Lung microvascular endothelial cell (primary cell): ENCODE results near the gene NIFK. TPM values are rescaled to one million over a fixed set of nuclear protein-coding genes. Genes with fewer than 3 reads are reported as not detected.
"Not testable (repeated sequence)": the region's sequence is repeated elsewhere in the genome, so short reads cannot be mapped to it uniquely, and the experiment has no call there.

Experiments
- DNase-seq, 2 donors: peaks; one replicate each; pipeline versions ENCODE4 v3.0.0 to v3.0.0-alpha.2; 2010; ENCODE audit warnings: low read depth in 2 of 2
- total RNA-seq: library from RNA; depleted of rRNA; stranded (reverse); fragments of >200 nt; gene quantifications from 2 replicates; pipeline ENCODE4 v1.2.1, GENCODE V29; 2014

The NIFK gene
- total RNA-seq, 1 donor from 2014 or later, result 43.8 TPM

GRCh38 chr2:121695171-121695451 is 41.6 kb downstream of the NIFK start:
- no peak for DNase-seq

DNA sequence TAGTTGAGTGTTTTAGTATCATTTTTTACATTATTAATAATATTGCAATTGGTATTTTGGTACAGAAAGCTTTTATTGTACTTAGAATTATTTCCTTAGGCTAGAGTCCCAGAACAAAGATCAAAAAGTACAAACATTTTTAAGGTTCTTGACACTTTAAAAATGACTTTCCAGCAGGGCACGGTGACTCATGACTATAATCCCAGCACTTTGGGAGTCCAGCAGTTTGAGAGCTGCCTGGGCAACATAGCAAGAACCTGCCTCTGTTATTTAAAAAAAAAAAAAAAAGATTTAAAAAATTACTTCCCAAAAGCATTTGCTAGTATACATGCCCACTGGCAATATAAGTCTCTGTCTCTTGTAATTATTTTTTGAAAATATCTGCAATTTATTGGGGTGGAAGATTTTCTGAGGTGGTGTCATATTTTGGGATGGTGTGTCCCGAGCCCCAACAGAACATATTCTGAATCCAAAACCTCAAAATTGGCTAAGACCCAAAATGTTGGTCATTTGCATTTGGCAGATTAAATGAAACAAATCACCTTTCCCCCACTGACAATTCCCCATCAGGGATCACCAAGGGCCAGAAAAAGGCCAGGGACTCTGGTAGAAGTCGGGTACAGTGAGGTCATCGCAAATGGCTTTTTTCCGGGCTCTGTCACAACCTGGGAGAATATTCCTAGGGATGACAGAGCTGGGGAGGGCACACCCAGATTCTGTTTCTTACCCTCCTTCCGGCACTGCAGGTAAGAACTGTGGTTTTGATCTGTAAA is 42.1 kb downstream of the NIFK start:
- DNase-seq, result peak in 1 of 2 donors; percentile 18

DNA sequence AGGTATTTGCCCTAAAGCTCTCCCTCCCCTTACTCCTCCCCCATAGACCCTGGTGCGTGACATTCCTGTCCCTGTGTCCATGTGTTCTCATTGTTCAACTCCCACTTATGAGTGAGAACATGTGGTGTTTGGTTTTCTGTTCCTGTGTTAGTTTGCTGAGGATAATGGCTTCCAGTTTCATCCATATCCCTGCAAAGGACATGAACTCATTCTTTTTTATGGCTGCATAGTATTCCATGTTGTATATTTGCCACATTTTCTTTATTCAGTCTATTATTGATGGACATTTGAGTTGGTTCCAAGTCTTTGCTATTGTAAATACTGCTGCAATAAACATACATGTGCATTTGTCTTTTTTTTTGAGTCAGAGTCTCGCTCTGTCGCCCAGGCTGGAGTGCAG is 46.1 kb downstream of the NIFK start:
- DNase-seq, result not testable (repeated sequence)

DNA sequence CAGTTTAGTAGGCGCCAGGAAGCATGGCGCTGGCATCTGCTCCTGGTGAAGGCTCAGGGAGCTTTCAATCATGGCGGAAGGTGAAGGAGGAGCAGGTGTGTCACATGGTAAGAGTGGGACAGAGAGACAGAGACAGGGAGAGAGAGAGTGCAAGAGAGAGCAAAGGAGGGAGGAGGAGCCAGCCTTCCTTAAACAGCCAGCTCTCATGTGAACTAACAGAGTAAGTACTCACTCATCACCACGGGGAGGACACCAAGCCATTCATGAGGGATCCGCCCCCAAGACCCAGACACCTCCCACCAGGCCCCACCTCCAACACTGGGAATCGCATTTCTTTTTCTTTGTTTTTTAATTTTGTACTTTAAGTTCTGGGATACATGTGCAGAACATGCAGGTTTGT is 46.6 kb downstream of the NIFK start:
- DNase-seq, result no peak

GRCh38 chr2:121689356-121689755 is 47.3 kb downstream of the NIFK start:
- peak; percentile 79 to 88 for DNase-seq

DNA sequence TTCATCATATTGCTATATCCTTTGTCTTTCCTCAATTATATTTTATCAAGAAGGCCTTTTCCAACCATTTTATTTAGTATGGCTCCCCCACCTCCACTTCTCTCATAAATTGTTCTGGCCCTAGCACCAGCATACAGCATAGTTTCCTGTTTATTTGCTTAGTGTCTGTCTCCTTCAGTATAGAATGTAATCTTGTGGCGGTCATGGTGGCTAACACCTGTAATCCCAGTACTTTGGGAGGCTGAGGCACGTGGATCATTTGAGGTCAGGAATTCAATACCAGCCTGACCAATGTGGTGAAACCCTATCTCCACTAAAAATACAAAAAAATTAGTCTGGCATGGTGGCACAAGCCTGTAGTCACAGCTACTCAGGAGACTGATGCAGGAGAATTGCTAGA is 47.9 kb downstream of the NIFK start:
- DNase-seq, result no peak

GRCh38 chr2:121686902-121687301 is 49.8 kb downstream of the NIFK start:
- no peak for DNase-seq

DNA sequence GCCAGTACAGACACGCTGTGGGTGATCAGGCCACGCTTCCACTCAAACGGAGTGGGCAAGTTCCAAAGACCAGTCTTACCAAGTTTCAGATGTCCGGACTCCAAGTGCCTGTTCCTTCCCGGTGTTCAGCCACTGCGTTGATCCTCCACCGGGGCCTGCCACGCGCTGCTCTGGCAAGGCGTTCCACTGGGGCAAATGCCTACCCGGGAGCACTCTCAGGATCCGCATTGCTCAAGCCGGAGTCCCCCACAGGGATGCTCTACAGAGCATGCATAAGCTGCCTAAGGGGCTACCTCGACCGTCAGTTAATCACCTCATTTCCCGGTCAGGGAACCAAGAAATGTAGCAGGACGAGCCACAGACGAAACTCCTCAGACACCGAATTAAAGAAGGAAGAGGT is 50.5 kb downstream of the NIFK start:
- DNase-seq, result no peak

GRCh38 chr2:121682396-121683298 is 54.0 kb downstream of the NIFK start:
- no peak for DNase-seq

- DNase-seq, result no peak
These were observed 58.8 kb downstream of the NIFK start for GRCh38 chr2:121677855-121678254.

Other genes with a start within 250 kb of the NIFK start
- gene RNU4ATAC, start 206.0 kb downstream of the NIFK start, total RNA-seq, result under 0.01 TPM in 2 replicates
- gene CLASP1, start 87.4 kb downstream of the NIFK start, total RNA-seq, result 25.5 and 31.9 TPM in 2 replicates
- 63.4 and 119 TPM in 2 replicates for gene TSN, start 18.8 kb upstream of the NIFK start, total RNA-seq